Ecto neural progenitor cell (in vitro differentiated cells): ENCODE data around the gene SFTA2.
"Not testable (repeated sequence)": the region's sequence is repeated elsewhere in the genome, so short reads cannot be mapped to it uniquely, and the experiment has no call there.

ENCODE experiments used
- DNase-seq: peaks from one replicate; pipeline ENCODE4 v3.0.0-alpha.2; 2018; ENCODE audit warnings: low spot score

SFTA2 gene

DNA sequence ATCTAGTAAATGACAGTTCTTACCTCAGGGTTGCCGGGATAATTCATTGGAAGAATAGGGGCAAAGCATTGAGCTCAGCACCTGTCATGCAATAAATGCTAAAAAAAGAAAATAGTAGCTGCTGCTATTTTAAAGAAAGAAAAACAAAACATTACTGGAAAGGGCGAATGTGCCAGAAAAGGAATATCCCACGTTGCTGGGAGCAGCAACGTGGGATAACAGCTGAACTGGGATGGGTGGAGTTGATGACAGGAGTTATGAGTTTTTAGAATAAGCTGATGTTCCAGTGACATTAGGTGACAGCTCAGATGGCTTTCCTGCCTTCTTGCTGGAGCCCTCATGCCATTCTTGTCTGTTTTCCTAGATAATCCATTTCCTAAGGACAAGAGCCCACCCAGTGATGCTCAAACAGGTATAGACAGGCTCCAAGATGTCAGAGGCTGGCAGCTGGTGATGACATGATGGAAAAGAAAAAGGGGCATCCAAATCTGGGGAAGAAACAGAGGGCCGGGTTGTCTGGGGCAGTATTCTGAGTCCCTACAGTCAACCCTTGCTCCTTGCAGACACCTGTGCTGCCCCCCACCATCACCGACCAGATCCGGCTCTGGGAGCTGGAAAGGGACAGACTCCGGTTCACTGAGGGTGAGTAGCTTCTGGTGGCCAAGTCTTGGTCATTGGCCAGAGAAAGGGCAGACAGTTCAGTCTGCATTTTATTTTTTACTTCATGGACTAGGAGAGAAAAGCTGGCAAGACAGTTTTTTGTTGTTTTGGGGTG, 19.0 kb downstream of the SFTA2 start:
- DNase-seq = no peak

DNA sequence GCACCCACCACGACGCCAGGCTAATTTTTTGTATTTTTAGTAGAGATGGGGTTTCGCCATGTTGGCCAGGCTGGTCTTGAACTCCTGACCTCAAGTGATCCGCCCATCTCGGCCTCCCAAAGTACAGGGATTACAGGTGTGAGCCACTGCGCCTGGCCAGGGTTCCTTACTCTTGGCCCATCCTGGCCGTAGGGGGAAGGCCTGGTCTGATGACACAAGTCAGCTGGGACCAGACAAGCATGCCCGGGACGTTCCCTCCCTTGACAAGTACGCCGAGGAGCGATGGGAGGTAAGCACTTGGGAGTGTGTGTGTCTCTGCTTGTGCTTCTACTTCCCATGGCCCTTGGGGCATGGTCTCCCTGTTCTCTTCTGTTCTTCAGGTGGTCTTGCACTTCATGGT, 21.5 kb downstream of the SFTA2 start:
- not testable (repeated sequence) for DNase-seq

DNA sequence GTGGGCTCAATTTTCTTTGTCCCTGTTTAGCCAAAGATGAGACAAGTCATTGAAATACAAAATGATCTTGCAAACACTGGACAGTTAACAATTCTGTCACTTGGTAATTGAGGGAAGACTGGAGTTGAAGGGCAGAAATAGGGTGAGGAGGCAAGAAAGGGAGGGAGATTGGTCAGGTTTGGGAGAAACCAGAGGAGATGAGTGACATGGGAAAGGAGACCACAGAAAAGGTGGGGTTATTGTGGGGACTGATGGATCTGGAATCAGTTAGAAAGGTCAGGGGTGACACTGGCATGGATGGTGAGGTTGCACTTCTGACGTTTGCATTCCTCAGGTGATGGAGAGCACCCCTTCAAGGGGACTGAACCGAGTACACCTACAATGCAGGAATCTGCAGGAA, 23.3 kb downstream of the SFTA2 start:
- no peak for DNase-seq

DNA sequence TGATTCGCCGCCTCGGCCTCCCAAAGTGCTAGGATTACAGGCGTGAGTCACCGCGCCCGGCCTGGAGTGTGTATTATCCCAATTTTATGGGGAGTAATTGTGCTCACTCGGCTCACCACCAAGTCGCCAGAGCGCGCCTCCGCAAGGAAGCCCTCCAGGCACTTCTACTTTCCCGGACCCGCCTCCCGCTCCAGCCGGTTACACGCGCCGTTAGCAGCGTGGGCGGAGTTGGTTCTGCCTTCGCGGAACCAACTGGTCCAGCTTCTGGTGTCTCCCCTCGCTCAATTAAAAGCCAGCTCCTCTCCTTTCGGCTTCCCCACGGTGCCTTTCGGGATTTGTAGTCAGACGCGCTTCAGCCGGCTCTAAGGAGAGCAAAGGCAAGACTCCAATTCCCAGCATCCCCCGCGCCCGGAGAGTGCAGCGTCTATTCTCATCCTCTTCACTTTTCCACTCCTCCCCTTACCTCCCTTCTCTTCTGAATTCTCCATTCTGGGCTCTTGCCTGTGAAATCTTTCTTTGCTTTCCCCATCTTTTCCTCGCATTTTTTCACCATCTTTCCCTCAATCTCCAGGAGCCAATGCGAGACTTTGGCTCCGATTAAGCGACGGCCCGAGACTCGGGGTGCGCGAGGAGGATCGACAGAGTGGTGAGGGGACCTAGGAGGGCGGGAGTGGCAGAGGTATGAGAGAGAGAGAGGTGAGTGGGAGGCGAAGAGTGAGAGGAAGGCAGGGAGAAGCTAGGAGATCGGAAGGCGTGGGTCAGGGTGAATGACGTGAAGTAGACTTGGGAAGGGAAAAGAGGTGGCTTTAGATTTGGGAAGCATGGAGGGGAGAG, 24.0 kb downstream of the SFTA2 start, which contains the start of gene GTF2H4:
Gene GTF2H4, plus strand, starts transcription at position 450 of the 834 bp plus-strand sequence.
- DNase-seq = peak; percentile 95

DNA sequence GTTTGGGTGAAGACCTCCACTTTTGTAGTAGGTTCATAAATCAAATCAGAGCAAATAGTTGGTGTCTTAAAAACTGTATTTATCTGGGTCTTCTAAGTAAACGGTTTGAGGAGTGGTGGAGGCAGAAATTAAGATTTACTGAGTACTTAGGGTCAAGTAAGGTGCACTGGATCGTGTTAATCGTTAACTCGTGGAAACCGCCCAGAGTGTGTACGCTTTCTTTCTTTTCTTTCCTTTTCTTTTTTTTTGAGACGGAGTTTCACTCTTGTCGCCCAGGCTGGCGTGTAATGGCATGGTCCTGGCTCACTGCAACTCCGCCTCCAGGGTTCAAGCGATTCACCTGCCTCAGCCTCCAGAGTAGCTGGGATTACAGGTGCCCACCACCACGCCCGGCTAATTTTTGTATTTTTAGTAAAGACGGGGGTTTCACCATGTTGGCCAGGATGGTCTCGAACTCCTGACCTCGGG, 24.6 kb downstream of the SFTA2 start:
- DNase-seq = not testable (repeated sequence)

DNA sequence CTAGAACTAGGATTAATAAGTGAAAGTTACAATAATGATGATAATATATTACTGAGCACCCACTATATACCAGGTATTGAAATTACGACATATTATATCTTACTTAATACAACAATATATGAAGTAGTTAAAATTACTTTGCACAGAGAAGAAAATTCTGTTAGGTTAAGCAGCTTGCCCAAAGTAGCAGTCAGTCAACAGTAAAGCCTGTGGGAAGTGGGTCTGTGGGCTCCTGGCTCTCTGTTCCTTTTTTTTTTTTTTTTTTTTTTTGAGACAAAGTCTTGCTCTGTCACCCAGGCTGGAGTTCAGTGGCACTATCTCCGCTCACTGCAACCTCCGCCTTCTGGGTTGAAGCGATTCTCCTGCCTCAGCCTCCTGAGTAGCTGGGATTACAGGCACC, 28.7 kb downstream of the SFTA2 start:
- no peak for DNase-seq

DNA sequence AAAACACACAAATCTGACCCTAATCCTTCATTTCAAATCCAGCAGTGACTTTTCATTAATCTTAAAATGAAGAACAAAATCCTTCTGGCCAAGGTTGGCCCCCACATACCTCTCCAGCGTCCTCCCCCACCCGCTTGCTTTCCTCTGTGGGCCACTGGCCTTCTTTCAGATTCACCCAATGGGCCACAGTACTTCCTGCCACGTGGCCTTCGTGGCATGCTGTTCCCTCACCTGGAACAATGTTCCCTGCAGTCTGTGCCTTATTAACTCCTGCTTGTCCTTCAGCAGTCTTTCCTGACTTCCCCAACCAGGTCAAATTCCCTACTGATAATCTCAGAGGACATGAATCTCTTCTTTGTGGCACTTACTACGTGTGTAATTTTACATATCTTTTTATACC, 29.3 kb downstream of the SFTA2 start:
- no peak for DNase-seq

DNA sequence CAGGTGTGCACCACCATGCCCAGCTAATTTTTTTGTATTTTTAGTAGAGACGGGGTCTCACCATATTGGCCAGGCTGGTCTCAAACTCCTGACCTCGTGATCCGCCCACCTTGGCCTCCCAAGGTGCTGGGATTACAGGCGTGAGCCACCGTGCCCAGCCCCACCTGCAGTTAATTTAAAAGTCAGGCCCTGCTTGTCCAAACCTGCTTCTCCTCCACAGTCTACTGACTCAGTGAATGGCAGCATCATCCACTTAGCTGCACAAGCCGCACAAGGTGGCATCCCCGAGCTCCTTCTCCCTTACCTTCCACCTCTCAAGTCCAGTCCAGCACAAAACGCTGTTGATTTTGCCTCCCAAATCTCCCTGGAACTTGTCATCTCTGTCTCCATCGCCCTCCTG, 29.8 kb downstream of the SFTA2 start:
- not testable (repeated sequence) for DNase-seq

DNA sequence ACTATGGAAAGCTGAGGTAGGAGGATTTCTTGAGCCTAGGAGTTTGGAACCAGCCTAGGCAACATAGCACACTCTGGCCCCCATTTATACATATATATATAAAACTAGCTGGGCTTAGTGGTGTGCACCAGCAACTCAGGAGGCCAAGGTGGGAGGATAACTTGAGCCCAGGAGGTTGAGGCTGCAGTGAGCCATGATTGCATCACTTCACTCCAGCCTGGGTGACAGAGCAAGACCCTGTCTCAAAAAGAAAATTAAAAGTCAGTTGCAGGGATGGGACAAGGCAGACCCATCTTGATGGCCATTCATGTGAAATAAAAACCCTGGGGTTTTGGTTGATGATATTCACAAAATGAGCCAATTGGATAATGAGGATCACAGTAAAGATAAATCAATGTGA, 30.5 kb downstream of the SFTA2 start:
- DNase-seq = no peak

DNA sequence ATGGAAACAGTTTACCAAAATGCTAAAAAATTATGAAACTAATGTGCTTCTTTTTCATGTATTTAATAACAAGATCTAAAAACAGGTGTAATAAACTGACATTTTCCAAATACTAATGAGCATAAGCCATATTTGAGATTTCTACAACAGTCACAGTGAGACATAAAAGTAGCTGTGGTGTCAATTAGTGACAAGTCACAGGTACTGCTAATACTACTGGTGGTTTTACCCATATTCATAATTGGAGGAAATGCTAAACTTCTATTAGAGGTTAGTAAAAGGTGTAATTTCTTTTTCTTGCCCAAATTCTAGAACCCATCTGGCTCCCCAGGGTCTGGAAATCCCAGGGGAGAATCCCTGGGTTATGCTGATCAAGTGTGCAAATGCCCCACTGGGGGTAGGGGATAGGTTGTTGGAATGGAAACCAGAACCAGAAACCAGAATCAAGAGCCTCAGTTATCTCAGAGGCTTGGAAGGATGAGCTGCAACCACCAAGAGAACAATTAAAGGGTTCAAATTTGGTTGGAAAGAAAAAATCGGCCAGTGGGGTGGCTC, 31.0 kb downstream of the SFTA2 start:
- no peak for DNase-seq

DNA sequence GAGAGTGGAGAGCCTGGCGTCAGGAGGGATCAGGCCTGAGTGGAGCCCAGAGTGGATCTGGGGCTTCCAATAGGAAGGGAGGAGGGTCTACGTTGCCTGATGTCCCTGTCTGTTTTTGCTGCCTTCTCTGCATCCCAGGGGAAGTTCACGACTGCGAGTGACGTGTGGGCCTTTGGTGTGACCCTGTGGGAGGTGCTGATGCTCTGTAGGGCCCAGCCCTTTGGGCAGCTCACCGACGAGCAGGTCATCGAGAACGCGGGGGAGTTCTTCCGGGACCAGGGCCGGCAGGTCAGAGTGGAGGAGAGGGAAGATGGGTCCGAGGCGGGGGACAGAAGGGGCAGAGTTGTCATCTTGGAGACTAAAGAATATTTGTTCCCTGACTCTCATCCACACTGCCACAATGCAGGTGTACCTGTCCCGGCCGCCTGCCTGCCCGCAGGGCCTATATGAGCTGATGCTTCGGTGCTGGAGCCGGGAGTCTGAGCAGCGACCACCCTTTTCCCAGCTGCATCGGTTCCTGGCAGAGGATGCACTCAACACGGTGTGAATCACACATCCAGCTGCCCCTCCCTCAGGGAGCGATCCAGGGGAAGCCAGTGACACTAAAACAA, 33.1 kb downstream of the SFTA2 start:
- no peak for DNase-seq

DNA sequence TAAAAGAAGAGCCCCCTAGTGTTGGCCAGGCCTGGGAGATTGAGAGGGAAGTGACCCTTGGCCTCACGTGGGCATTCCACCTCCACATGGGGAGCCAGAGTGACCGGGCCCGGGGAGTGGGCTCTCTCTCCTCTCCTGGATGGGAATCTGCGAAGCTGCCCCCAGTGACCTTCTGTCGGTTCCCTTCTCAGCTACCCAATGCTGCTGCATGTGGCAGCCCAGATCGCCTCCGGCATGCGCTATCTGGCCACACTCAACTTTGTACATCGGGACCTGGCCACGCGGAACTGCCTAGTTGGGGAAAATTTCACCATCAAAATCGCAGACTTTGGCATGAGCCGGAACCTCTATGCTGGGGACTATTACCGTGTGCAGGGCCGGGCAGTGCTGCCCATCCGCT, 34.1 kb downstream of the SFTA2 start:
- DNase-seq = no peak

DNA sequence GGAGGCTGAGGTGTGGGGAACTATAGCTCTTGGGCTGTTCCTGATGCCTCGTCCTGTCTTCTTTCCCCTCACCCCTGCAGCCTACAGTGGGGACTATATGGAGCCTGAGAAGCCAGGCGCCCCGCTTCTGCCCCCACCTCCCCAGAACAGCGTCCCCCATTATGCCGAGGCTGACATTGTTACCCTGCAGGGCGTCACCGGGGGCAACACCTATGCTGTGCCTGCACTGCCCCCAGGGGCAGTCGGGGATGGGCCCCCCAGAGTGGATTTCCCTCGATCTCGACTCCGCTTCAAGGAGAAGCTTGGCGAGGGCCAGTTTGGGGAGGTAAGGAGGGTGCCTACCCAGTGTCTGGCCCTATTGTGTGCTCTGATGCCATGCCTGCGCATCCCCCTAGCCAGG, 35.4 kb downstream of the SFTA2 start:
- DNase-seq = no peak

DNA sequence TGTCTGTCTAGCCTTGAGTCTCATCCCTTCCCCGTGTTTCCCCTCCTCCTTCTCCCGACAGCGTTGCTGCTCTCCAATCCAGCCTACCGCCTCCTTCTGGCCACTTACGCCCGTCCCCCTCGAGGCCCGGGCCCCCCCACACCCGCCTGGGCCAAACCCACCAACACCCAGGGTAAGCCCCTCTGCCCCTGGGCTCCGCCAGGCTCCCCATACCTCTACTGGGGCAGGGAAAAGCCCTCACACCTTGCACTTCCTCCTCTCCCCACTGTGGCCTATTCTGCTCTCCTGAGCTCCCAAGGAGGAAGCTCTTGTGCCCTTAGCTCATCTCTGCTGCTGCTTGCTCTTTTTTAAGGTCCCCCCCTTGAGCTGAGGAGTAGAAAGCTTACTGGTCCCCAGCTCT, 36.6 kb downstream of the SFTA2 start:
- DNase-seq = no peak

DNA sequence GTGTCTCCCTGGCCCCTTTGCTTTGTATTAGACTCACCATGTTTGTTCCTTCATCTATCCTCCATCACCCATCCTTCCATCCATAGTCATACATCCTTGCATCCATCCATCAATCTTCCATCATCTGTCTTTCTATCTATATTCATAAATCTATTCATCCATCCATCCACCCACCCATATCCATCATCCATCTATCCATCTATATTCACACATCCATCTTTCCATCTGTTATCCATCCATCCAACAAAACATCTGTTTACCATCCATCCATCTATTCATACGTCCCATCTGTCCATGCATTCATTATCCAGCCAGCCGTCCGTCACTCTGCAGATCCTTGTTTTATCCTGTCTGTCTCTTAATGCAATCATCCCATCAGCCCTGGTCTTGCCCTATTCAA, 37.0 kb downstream of the SFTA2 start:
- DNase-seq = no peak

DNA sequence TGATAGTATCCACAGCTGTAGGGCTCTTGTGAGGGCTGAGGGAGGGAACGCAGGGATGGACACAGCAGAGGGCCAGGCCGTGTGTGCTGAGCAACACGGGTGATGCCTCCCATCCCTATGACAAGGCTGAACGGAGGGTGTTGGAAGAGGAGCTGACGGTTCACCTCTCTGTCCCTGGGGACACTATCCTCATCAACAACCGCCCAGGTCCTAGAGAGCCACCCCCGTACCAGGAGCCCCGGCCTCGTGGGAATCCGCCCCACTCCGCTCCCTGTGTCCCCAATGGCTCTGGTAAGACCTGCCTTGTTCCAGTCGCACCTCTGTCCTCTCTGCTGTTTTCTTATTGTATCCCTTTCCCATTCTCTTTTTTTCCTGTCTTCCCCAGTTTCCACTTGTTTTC, 37.6 kb downstream of the SFTA2 start:
- no peak for DNase-seq

DNA sequence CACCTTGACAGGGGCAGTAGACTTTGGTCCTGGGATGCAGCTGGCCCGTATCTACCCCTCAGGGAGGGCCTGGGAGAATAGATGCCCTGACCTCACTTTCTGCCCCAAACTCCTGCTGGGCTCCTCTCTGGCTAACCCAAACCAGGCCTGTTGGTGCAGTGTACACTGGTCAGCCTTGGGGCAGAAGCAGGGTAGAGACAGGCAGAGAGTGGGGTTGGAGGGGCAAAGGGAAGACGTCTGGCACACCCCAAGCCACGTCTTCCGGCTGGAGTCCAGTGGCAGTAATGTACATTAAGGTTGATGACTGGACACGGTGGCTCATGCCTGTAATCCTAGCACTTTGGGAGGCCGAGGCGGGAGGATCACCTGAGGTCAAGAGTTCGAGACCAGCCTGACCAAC, 38.3 kb downstream of the SFTA2 start:
- no peak for DNase-seq

DNA sequence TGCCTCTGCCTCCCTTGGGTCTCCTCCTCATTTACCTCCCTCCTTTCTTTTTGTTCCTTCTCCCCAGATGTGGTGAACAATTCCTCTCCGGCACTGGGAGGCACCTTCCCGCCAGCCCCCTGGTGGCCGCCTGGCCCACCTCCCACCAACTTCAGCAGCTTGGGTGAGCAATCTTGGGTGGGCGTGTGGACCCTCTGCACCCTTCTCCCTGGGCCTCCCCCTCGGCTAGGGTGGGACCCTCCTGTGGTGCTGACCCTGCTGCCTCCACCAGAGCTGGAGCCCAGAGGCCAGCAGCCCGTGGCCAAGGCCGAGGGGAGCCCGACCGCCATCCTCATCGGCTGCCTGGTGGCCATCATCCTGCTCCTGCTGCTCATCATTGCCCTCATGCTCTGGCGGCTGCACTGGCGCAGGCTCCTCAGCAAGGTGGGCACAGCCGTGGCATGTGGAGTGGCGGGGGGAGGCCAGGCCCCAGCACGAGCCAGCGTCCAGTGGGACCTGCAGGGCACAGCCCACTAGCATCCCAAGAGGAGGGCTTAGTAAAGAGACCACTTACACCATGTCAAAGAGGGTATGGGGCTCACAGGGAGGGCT, 38.9 kb downstream of the SFTA2 start:
- DNase-seq = no peak

DNA sequence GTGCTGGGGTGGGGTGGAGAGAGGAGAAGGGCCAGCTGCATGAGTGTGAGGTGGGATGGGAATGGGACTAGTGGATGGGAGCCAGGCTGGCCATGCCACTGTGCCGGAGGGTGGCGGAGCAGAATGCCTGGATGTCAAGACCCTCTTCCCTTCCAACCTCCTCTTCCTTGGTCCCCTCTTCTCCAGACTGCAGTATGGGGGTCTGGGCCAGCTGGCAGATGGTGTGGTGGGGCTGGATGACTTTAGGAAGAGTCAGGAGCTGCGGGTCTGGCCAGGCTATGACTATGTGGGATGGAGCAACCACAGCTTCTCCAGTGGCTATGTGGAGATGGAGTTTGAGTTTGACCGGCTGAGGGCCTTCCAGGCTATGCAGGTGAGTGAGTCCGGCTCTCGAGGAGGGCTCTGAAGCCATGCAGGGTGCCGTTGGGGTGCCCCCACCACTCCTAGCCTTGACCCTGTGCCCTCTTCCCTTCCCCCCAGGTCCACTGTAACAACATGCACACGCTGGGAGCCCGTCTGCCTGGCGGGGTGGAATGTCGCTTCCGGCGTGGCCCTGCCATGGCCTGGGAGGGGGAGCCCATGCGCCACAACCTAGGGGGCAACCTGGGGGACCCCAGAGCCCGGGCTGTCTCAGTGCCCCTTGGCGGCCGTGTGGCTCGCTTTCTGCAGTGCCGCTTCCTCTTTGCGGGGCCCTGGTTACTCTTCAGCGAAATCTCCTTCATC, 40.0 kb downstream of the SFTA2 start:
- DNase-seq = no peak

DNA sequence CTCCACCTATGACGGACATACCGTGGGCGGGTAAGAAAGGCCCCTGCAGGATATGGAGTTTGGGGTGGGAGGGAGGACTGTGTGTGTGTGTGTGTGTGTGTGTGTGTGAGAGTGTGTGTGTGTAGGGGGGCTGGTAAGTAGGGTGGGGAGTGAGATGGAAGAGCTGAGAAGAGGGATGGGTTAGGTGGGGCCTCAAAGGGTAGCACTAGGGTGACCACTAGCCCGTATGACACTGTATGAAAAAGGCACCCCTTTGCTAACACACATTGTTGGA, 40.6 kb downstream of the SFTA2 start:
- no peak for DNase-seq

DNA sequence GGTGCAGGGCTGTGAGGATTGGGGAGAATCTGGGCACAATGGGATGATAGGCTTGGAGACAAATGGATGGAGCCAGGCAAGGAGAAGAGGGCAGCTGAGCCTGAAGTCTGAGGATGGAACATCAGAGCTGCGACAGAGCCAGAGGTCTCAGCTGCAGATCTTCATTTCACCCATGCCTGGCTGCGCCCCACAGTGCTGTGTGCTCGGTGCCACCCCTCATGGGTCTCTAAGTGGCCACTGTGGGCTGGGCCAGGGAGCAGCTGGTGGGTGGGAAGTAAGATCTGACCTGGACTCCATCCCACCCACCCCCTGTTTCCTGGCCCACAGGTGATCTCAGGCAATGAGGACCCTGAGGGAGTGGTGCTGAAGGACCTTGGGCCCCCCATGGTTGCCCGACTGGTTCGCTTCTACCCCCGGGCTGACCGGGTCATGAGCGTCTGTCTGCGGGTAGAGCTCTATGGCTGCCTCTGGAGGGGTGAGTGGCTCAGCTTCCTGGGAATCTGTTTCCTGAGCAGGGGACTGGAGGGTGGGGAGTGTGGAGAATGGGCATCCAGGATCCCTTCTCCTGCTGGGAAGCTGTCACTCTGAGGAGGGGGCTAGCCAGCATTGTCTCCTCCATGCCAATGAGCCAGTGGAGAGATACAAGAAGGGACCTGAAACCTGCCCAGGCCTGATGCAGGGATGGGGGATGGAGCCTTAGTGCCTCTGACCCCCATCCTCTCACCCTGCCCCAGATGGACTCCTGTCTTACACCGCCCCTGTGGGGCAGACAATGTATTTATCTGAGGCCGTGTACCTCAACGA, 41.1 kb downstream of the SFTA2 start:
- no peak for DNase-seq
